HG03571 (cell line): Measurements from ENCODE around the gene GOLGA5.

ENCODE experiments used
- ATAC-seq: cut with Tn5 transposase; IDR thresholded peaks from one replicate; pipeline ENCODE4 v1.9.1; 2021; ENCODE audit not compliant: unreplicated experiment

The GOLGA5 gene

GRCh38 chr14:92874962-92875661 is 81.0 kb downstream of the GOLGA5 start:
- no peak for ATAC-seq

DNA sequence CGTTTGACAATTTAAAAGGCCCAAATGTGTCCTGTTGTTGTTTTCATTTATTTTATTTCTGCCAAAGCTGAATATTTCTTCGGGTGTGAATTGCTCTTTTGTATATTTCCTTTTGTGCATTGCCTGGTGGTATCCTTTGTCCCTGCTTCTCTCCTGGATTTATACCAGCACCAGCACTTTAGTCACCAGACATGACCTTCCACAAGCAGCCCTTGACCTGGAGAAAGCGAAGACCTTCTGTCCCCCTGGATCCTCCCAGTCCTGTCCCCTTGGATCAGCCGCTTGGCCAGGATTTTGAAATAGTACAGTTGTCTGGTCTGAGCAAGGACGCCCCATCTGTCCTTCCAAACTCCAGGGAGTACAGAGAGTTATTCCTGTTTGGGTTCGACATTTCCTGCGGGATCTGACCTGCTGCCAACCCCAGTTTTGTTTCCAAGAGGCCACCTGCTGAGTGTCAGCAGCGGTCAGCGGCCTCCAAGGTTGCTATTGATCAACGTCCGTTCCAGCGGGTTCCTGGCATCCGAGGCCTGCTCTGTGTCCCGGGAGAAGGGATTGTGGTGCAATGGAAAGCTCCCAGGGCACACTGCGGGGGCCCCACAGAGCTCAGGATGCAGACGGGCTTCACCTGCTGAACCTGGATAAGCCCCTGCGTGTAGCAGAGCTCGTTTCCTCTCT is 83.8 kb downstream of the GOLGA5 start:
- ATAC-seq: no peak

DNA sequence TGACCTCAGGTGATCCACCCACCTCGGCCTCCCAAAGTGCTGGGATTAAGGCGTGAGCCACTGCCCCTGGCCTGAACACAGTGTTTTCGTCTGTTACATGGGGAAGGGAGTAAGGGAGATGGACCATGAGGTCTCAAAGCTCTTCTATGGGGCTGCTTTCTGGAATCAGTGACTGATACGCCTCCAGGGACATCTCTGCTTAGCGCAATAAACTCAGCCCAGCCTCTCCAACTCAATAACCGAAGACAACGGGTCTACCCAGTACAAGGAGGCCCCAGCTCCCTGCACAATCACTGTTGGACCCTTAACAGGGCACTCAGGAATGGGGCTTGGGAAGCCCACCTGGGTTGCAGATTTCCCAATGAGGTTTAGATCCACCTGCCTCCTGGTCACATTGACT is 86.2 kb downstream of the GOLGA5 start:
- ATAC-seq: no peak

DNA sequence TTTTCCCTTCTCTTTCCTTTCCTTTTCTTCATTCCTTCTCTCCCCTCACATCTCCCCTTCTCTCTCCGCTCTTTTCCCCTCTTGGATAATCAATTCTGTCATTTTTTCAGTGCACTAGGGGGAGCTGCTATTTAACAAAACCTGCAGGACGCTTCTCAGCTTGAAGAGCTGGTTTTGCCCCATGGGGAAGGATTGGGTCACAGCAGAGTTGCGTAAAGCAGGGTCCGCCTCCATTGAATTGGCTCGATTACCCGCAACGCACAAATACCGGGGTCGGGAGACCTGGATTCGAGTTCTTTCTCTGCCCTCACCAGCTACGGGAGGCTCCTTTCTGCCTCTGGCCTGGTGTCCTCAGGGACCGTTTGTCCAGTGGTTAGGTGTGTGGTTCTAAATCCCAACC is 86.7 kb downstream of the GOLGA5 start:
- ATAC-seq: no peak

DNA sequence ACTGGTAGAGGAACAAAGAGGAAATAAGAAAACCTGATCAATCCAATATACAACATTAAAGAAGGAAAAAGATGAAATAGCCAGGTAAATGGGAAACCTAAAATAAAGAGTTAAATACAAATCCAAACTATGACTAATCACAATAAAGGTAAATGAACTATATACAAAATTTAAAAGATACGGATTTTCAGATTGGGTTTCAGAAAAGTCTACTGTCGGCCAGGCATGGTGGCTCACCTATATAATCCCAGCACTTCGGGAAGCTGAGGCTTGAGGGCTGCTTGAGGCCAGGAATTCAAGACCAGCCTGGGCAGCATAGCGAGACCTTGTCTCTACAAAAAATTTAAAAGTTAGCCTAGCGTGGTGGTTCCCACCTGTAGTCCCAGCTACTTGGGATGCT is 89.0 kb downstream of the GOLGA5 start:
- ATAC-seq: no peak

GRCh38 chr14:92884410-92884809 is 90.3 kb downstream of the GOLGA5 start:
- ATAC-seq: no peak

DNA sequence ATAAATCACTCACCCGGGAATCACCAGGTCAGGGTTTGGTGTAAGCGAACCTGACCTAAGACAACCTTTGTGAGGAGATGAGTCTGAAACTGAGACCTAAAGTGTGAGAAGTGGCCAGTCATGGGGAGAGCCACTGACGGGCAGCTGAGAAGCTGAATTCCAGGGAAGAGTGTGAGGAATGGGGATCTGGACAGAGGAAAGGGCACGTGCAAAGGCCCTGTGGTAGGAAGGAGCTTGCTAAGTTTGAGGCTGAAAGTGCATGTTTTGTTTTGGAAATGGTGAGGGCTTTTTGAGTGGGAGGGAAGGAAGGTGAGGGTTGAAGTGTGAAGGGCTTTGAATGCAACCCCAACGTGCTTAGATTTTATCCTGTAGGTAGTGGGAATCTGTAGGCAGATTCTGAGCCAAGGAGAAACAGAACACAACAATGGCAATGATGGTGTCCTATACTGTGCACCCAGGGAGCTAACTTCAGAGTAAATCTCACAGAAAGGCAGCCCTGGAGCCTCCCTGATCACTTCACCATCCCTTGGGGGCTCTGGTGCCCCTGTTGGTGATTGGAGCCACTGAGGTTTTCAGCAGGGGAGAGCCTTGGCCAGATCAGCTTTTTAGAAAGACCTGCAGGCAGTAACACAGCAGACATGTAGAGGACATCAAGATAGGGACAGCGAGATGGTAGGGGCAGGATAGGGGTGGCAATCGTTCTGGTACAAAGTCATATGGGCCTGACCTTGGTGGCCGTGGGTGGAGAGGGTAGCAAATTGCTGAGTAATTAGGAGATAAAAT is 91.4 kb downstream of the GOLGA5 start:
- ATAC-seq: no peak

DNA sequence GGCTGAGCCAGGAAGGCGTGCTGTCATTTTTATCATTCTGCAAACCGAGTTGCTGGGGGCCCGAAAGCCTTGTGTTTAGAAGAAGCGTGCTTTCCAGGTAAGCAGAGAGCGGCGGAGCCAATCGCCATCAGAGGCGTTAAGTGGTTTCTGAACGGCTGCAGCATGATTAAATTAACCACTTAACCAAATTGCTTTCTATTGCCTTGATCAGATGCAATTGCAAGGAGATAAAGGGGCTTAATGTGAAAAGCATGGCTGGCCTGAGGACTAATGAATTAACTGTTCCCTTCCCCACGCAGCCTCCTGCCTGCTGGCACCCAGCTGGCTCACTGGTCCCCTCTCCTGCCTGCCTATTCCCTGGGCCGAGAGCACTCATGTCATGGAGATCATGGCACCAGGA is 92.2 kb downstream of the GOLGA5 start:
- ATAC-seq: no peak

- ATAC-seq: no peak
Observed at GRCh38 chr14:92887157-92887556, 93.1 kb downstream of the GOLGA5 start.

DNA sequence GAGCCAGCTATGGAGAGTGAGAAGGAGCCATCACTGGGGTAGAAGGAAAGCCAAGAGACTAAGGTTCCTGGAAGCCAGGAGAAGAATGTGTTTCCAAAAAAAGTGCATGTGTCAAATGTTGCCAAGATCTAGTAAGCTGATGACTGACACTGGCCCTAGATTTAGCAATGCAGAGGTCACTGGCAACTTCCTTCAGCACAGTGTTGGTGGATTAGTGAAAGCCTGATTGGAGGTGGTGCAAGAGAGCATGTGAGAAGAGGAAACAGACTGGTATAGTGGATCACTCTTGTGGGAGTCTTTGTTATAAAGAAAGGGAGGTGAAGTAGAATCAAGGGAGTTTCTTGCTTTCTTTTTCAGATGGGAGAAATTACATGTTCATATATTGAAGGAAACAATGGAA is 94.8 kb downstream of the GOLGA5 start:
- no peak for ATAC-seq
